Measurements from ENCODE around the gene DLGAP5. TPM values are rescaled to one million over a fixed set of nuclear protein-coding genes. Genes with fewer than 3 reads are reported as not detected.

The DLGAP5 gene
- total and polyA plus RNA-seq, 12 donors, result 0.07 to 5.1 (median 0.41) TPM; not detected in 5

- intact Hi-C loops (cut with DNase I), result no loop called here
- no peak for DNase-seq
- Histone ChIP-seq H3K4me3 (no peak overlapping the region), H3K4me1 (no peaks in the 10 kb centered on the region), H3K36me3 (no peaks in the 10 kb centered on the region), H3K9me3 (peaks cover 0 to 16% (median 8%) of the 10 kb centered on the region in 11 donors), H3K27me3 (no peaks in the 10 kb centered on the region), H3K27ac (no peak overlapping the region)
- ATAC-seq, result no peak
- no peak for TF ChIP-seq CTCF (IDR thresholded peaks at IDR 0.05)
Measured at GRCh38 chr14:55221968-55222367, 30.6 kb upstream of the DLGAP5 start.

- no peak overlapping the region for H3K27ac ChIP-seq
- H3K4me3 ChIP-seq, result no peak overlapping the region
- ATAC-seq, result no peak
- no peaks in the 10 kb centered on the region for H3K27me3 ChIP-seq
- H3K36me3 ChIP-seq, result no peaks in the 10 kb centered on the region
- TF ChIP-seq CTCF (IDR thresholded peaks at IDR 0.05), result no peak
- peaks cover 0 to 8% (median 1%) of the 10 kb centered on the region in 11 donors for H3K9me3 ChIP-seq
- 70 to 79% methylated on average over 4 of the region's 4 CpGs for WGBS, 2 donors
- intact Hi-C loops (cut with DNase I), result no loop called here
- no peak for DNase-seq
- H3K4me1 ChIP-seq, result no peaks in the 10 kb centered on the region
Measured at GRCh38 chr14:55221186-55221585, 29.8 kb upstream of the DLGAP5 start.

- Histone ChIP-seq H3K27me3 (no peaks in the 10 kb centered on the region), H3K27ac (no peak overlapping the region), H3K4me1 (no peaks in the 10 kb centered on the region), H3K4me3 (no peak overlapping the region), H3K9me3 (peaks cover 0 to 6% (median 0%) of the 10 kb centered on the region in 11 donors), H3K36me3 (no peaks in the 10 kb centered on the region)
- intact Hi-C loops (cut with DNase I), result no loop called here
- DNase-seq (no peak), ATAC-seq (no peak)
- WGBS, 2 donors, result 95 to 98% methylated on average over 1 of the region's 1 CpG
- no peak for TF ChIP-seq CTCF (IDR thresholded peaks at IDR 0.05)
Measured at GRCh38 chr14:55220230-55220629, 28.8 kb upstream of the DLGAP5 start.

GRCh38 chr14:55212634-55213033, 21.2 kb upstream of the DLGAP5 start:
- DNase-seq, result no peak
- Histone ChIP-seq H3K4me1 (peaks cover 0 to 6% (median 0%) of the 10 kb centered on the region in 9 donors), H3K9me3 (no peaks in the 10 kb centered on the region), H3K27ac (no peak overlapping the region), H3K4me3 (no peak overlapping the region), H3K36me3 (no peaks in the 10 kb centered on the region), H3K27me3 (no peaks in the 10 kb centered on the region)
- intact Hi-C loops (cut with DNase I), result loop anchor here in 8 of 10 donors (2.0 to 10.0 kb wide), 6 partner anchors 140 to 222 kb away; no protein-coding TSS in a partner anchor
- ATAC-seq, result no peak
- TF ChIP-seq CTCF (IDR thresholded peaks at IDR 0.05), result no peak
- WGBS, 2 donors, result 83 to 87% methylated on average over 10 of the region's 10 CpGs
